GM21515 (cell line): Measurements from ENCODE around the gene PHF14.
"Not testable (repeated sequence)": the region's sequence is repeated elsewhere in the genome, so short reads cannot be mapped to it uniquely, and the experiment has no call there.

Experiments used
- ATAC-seq: cut with Tn5 transposase; IDR thresholded peaks from one replicate; pipeline ENCODE4 v1.9.1; 2021; ENCODE audit not compliant: unreplicated experiment

The PHF14 gene

DNA sequence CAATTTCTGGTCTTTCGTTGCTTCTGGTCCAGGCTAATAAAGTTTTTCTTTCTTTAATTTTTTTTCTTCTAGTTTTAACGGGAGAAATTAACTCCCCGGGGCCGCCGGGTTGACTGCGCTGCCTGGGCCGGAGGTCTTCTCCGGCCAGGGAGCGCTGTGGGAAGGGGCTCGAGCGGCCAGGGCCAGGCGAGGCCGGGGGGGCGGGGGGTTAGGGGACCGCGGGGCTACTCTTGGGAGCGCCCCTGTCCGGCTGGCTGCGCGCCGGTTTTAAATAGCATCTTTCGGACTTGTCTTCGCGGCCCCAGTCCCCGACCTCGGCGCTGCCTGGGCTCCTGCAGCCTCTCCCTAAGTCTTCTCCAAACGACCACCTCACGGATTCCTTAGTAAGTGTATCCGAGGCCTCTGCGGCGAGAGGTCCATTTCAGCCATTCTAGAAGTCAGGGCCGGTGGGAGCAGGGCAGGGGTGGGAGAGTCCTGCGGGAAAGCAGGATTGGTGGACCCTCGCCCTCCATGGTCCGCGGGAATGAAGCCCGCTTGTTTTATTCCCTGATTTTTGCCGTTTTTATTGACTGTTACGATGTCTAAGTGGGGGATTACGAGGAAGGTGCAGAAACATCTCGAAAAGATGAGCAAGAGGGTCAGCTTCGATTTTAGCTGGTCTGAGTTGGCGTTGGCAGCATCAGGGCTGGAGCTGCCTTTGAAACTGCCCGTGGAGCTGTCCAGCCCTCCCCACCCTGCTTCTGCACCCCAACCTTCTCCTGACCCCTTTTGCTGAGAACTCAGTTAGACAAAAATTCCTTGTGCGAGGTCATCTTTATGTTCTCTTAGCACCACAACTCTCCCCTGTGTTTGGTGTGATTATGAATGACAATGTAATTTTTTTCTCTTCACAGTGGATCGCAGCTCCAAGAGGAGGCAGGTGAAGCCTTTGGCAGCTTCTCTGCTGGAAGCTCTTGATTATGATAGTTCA lies 555 bp downstream of the PHF14 start:
- peak; percentile 24 for ATAC-seq

DNA sequence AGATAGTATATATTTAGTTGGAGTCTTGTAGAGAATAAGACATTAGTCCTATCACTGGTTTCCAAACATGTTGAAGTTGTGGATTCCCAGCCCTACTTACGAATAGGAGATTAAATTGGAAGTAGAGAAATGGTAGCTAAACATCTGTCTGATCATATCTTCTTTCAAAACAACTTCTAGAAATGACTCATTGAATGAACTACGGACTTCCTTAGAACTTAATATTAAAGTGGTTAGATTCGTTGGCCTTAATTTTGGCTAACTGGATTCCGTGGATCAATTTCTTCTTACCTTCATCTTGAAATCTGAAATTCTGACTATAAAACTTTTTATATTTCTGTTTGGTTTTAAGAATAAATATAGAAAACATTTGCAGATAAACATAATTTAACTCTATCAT lies 3.4 kb downstream of the PHF14 start:
- no peak for ATAC-seq

DNA sequence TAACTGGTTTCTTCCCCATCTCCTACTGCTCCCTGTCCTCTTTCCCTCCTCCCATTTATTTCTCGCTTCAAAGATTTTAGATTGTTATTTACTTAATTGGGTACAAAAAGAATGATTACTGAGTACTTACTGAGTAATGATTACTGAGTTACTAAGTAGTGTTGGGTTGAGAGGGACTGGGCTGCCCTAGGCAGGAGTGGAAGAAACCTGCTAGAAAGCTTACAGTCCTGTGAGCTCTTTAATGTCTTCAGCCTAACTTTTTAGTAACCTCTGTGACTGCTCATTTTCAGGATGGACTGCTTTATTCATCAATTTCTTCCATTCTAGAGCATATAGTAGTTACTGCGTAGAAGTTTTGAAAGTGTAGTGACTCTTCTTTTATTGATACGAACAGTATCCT lies 7.6 kb downstream of the PHF14 start:
- no peak for ATAC-seq

DNA sequence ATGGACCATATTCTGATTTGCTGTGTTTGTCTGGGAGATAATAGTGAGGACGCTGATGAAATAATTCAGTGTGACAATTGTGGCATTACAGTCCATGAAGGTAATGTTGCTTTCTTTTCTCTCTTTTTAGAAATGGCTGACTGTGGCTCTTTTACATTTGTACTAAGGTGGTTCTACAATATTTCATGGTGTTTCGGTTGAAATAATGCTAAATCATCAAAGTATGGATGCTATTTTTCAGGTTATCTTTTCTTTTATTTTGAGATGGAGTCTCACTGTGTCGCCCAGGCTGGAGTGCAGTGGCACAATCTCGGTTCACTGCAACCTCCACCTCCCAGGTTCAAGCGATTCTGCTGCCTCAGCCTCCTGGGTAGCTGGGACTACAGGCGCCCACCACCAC lies 17.1 kb downstream of the PHF14 start:
- not testable (repeated sequence) for ATAC-seq

DNA sequence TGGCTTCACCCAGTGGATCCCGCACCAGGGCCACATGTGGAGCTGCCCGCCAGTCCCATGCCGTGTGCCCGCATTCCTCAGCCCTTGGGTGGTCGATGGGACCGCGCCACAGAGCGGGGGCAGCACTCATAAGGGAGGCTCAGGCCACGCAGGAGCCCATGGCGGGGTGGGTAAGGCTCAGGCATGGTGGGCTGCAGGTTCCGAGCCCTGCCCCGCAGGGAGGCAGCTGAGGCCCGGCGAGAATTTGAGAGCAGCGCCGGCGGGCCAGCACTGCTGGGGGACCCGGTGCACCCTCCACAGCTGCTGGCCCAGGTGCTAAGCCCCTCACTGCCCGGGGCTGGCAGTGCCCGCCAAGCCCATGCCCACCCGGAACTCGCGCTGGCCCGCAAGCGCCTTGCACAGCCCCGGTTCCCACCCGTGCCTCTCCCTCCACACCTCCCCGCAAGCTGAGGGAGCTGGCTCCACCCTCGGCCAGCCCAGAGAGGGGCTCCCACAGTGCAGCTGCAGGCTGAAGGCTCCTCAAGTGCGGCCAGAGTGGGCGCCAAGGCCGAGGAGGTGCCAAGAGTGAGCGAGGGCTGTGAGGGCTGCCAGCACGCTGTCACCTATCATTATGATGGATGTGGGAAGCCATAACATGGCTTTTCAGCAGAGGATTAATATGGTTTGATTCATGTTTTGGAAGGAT lies 22.0 kb downstream of the PHF14 start:
- not testable (repeated sequence) for ATAC-seq

DNA sequence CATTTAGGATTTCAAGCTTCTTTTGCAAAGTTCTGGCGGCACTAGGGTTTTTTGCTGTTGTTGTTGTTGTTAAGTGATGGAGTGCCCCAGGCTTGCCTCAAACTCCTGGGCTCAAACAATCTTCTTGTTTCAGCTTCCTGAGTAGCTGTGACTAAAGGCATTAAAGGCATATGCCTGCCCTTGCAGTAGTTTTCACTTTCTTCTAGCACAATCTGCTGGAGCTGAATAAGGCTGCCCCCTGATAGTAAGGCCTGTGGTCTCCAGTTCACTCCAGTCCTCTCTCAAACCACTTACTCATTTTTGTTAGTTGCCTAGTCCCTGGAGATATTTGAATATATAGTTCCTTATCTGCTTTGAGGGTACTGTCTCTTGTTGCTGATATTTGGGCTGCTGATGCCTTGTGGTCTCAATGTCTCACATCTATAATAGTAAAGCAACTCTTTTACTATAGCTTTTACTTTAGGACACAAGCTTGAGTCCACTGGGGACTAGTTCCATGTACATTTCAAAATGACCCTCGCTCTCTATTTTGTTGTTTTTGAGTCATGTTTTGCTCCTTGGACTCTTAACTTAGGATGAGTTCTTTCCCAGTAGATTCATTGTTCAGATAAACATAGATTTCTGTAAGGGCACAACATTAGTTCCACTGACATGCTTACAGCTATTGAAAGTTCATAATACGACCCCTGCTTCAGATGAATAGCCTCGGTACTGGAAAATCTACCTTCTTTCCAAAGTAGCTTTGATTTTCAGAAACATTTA lies 25.5 kb downstream of the PHF14 start:
- ATAC-seq = no peak

DNA sequence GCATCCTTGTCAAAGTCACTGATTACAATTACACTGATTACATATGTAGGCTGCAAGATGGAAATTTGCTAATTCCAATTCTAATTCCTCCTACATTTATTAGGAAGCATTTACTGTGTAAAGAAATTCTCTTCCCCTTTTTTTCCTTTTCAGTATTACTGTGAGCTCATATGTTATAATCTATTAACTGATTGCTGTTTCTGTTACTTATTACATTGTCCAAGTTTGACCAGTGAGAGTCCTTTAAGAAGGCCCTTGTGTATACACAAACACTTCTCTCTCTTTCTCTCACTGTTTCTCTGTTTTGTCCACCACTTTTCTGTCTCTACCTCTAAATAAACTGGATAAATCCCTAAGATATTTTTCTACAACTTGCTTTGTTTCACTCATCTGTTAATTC lies 31.5 kb downstream of the PHF14 start:
- ATAC-seq = no peak

DNA sequence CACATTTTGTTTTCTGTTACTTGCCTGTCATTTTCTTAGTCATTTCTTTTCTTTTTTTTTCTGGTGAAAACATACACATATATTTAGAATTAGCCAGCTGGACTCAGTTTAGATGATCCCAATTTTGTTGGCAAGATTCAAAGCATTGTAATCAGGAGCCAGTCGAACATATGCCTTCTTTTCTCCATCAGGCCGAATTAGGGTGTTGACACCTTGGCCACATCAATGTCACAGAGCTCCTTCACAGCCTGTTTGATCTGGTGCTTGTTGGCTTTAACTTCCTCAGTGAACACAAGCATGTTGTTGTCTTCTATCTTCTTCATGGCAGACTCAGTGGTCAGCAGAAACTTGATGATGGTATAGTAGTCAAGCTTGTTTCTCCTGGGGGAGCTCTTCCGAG lies 32.6 kb downstream of the PHF14 start:
- ATAC-seq = no peak

DNA sequence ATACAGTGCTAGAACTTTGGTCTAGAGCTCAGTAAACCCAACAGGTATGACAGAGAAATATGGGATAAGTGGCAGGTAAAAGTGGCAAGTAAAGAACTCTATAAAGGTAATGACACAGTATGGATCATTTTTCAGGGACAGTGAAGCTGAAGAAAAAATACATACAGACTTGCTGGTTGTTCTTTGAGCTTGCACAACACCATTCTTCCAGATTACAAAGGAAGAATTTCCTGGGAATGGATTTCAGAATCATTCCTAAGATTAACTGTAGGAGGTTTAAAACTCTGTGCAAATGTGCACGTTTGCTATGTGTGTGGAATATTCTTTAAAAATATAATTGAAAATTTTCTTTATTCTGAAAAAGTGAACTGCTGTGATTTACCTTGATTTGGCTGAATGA lies 36.0 kb downstream of the PHF14 start:
- no peak for ATAC-seq

DNA sequence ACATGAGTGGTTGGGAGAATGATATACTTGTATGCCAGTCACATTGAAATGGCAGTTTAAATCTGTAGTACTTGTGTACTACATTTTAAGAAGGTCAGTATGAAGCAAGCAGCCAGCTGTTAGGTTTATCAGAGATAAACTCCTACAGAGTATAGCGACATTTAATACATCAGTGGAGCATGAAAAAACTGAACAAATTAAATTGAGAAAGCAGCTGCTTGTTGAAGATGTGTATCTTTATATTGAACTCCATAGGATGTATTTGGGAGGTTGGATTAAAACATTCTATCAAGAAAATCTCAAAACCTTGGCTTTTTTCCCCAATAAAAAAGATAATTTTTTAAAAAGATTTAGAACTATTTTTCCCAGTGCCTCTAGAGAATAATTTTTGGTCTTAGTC lies 47.8 kb downstream of the PHF14 start:
- ATAC-seq = no peak

DNA sequence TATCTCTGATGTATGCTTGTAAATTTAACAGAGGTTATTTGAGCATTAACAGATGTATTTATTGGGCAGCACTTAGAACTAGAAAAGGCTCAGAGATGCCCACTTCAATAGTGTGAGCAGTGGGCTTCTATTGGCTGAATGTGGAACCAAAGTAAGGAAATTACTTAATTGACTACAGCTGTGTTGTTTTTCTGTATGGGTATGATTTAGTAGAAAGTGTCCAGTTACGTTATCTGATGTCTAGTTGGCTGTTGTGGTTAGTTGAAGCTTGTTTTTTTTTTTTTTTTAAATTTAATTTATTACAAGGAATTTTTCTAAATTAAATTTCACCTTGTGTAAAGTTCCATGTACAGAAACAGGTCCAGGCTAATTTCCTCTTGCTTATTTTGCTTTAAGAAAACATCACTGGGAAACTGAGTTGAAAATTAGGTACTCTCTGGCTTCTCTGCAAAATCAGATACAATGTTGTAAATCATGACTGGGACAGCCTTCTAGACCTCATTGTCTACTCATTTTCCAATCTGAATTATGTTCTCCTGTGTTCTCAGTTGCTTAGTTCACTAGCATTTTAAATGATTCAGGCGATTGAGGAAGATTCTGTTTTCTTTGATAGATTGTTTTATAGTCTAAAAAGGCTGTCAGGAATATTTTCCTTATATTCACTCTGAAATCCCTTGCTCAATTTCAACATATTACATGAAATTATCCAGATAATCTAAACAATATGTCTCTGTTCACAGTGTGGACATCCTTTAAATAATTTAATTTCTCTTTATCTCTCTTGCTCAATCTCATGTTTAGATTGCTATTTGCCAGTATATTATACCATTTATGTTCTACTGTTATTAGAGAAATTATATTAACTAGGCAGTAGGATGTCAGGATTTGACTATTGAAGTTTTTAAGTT lies 53.0 kb downstream of the PHF14 start:
- no peak for ATAC-seq

DNA sequence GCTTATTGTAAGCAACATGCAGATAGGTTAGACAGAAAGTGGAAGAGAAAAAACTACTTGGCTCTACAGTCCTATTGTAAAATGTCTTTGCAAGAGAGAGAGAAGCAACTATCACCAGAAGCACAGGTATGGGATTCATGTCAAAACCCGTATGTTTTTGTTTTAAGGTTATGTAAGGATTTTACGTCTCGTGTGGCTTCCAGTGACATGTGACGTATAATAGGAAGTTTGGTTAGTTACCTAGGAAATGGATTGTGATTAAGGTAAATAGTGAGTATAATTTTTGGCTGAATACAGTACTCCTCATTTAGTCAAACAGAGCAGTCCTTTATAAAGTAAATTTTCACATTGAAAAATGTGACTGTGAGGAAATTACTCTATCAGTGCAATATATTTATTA lies 62.0 kb downstream of the PHF14 start:
- ATAC-seq = no peak

DNA sequence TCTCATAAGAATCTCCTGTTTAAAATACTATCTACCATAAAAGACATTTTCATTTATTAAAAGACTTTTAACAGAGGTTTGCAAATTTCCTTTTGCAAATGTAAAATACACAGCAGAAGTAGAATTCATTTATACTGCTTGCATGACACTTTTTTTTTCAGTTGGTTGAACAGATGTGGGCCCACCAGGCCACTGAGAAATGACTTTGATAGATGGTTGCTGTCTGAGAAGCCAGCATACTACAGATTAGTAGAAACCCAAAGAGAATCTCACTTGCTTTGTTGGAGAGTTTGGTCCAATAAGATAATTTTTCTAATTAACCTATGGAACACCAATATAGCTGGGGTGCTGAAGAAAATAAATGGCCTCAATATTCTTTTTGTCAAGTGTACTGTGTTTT lies 66.3 kb downstream of the PHF14 start:
- no peak for ATAC-seq

DNA sequence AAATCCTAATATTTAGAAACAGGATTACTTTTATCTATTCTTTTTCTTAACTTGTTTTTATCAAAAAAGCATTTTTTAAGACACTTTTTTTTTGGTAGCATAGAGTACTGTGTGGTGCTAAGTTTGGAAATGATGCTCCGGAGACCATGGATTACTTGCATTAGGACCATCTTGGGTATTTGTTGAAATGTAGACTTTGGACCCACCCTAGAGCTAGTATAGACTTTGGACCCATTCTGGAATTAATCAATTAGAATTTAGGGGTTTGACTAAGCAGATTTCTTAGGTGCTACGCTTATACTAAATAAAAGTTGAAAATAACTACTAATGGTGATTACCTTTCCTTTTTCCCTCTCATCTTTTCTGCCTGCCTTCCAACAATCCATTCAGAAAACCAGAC lies 80.4 kb downstream of the PHF14 start:
- ATAC-seq = no peak

DNA sequence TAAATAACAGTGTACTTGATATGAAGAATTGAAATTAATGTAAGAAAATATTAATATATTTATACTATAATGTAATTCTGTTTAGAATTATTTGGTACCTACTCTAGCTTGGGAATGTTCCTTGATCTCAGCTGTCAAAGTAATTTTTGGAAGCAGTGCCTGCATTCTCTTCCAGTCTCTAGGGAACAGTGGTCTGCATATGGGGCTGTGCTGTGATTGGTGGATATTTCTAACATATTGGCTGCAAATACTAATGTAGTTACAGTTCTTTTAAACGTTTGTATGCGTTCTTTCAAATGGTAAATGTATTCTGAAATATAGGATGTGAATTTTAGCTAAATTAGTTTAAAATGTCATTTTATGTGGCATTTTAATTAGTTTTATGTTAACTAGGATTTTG lies 87.2 kb downstream of the PHF14 start:
- ATAC-seq = no peak

DNA sequence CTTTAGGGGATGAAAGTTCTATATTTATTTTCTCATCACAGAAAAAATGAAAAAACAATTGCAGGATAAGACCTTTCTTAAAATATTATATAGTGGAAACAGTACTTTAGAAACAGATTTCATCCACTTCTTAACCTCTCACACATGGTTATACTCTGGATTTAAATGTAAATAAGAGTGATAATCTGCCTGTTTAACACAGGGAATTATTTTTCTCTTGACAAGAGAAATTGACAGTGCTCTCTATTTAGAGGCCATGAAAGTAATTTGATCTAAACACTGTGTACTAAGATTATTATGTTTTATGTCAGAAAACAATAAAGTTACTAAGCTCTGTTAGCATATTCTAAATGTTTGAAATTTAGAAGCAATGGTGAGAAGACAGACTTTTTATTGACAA lies 88.4 kb downstream of the PHF14 start:
- no peak for ATAC-seq

DNA sequence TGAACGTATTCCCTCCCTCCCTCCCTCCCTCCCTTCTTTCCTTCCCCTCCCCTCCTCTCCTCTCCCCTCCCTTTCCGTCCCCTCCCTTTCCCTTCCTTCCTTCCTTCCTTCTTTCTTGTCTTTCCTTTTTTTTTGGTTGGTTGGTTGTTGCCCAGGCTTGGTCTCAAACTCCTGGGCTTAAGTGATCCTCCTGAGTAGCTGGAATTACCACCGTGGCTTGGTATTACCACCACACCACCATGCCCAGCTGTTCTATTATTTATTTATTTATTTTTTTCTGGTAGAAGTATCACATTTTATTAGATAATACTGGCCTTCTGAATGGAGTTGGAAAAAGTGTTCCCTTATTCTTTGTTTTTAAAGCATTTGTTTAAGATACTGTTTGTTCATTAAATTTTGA lies 95.9 kb downstream of the PHF14 start:
- no peak for ATAC-seq

DNA sequence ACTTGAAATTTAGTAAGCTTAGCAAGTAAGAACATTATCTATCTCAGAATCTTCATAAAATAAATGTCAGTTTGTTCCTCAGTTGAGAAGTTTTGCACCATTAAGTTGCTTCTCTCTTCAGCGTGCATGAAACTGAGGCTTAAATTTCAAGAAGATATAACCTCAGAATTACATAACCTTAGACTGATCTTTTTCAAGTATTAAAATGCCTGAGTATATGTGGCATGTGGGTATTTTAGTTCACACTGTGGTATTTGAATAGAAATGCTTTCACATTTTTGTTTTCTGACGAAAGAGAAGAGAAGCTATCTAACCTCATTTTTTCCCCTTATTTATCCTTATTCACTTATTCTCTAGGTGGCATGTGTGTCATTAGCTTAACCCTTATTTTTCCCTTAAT lies 104.1 kb downstream of the PHF14 start:
- ATAC-seq = no peak

DNA sequence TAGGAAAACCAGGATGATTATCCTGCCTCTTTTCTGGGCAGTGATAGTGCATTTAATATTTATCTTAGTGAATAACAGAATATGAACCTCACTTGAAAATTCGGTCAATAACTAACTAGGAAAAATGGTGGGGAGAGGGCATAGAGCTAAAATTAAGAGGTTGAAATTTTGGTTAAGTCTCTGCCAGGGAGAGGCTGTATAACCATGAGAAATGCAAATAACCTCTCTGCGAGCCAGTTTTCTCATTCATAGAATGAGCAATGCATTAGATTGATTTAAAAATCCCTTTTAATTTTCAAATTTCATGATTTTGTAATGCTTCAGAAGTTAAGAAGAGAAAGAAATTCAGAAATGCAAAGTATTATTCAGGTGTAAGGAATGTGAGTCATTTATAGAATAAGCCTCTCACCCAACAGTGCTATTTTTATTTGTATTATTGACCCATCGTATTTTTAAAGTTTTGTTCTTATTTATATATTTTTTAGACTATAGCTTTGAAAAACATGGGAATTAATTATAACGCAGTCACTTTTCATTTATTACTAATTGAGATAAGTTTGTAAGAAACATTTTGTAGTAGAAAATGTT lies 104.7 kb downstream of the PHF14 start:
- ATAC-seq = no peak

DNA sequence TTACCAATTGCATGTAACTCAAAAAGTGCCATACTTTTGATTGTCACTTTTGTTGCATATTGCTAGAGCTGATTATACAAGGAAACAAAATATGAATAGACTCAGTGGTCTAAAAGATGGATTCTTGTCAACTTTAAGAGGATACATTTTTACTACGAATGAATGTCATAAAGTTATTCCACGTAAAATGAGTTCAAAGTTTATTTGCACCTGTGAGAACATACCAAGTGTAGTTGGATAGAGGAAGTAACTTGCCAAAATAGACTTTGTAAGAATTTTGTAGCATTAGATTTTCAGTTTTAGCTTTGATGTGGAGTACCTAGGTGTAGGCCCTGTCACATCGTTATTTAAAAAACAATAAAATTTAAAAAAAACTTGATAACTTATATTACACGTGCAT lies 106.2 kb downstream of the PHF14 start:
- ATAC-seq = no peak
